IMR-90 (cell line): Measurements from ENCODE around the gene KCNJ18.
"Not testable (repeated sequence)": the region's sequence is repeated elsewhere in the genome, so short reads cannot be mapped to it uniquely, and the experiment has no call there.

Experiments
- CTCF ChIP-seq: conservative IDR thresholded peaks from 2 replicates; pipeline ENCODE4 v1.5.1; 2012; ENCODE audit warnings: mild to moderate bottlenecking, low read depth, low read length, improper control_type of control experiment
- ELK1 ChIP-seq: fragments of 150-350 bp; IDR thresholded peaks from 2 replicates; pipeline ENCODE4 v1.6.1; 2016; ENCODE audit warnings: low read depth, mild to moderate bottlenecking, low read length, moderate library complexity, borderline replicate concordance

DNA sequence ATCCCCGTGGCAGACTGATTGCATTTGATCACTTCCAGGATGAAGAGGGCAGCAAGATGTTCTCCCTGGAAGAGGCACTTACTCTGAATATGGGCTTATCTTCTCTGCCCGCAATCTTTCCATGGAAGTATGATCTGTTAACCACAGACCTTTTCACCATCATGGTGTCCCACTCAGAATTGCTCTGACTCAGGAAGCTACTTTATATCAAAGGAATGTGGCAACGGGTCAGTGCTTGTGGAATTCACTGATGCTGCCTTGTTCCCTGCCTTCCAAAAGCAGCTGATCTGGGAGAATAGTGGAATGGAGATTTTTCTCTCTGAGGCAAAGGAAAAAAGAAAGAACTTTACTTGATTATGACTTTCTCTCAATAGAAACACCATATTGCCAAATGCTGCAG is 23.6 kb downstream of the KCNJ18 start:
- not testable (repeated sequence) for TF ChIP-seq ELK1, CTCF
